ENCODE data around the gene CREB5.

- TF ChIP-seq CTCF (conservative IDR thresholded peaks at IDR 0.05) (no peak), EZH2 (IDR thresholded peaks at IDR 0.05; ENCODE audit: low read depth) (no peak)
Measured at GRCh38 chr7:28804990-28805389, 392.7 kb downstream of the CREB5 start.
